GM12878 (cell line): ENCODE measurements around the gene TNXB. TPM values are rescaled to one million over a fixed set of nuclear protein-coding genes. Genes with fewer than 3 reads are reported as not detected.

Experiments
- ATAC-seq: fragments of 200-7000 bp; cut with Tn5 transposase; 3 replicates; pipeline ENCODE4 v1.9.1; 2020; ENCODE audit warnings: mild to moderate bottlenecking, moderate library complexity
- BruUV-seq: library from RNA; stranded (reverse); fragments of 400-500 nt; replicated peaks from 2 replicates; lab custom pipeline; 2021; lab: Mats Ljungman, UMichigan
- CTCF ChIA-PET: fragments of 300-600 bp; sonication (Branson Sonifier 250); formaldehyde crosslinking; extraction: SDS; loops from one replicate; lab custom pipeline; 2021; ENCODE audit warnings: inconsistent platforms; lab: Yijun Ruan, JAX
- POLR2A ChIA-PET: fragments of 350-600 bp; formaldehyde crosslinking; extraction: SDS; loops from one replicate; lab custom pipeline; 2021; ENCODE audit warnings: inconsistent platforms; lab: Charles Lee
- RAD21 ChIA-PET: fragments of 300-600 bp; sonication (Branson Sonifier 250); formaldehyde crosslinking; loops from one replicate; lab custom pipeline; 2023; ENCODE audit warnings: antibody characterized with exemption; ENCODE audit not compliant: unreplicated experiment; lab: Charles Lee
- SMC1A ChIA-PET: fragments of 300-600 bp; sonication (Branson Sonifier 250); formaldehyde crosslinking; loops from one replicate; lab custom pipeline; 2023; ENCODE audit not compliant: unreplicated experiment, uncharacterized antibody; lab: Charles Lee
- DNase-seq: peaks from one replicate; pipeline ENCODE4 v3.0.0-alpha.2; 2011; ENCODE audit warnings: low read depth, low spot score
- FAIRE-seq: peaks from 3 replicates; lab custom pipeline; 2011; peaks lifted over from hg19 to GRCh38; lab: Jason Lieb, UNC
- H2AFZ ChIP-seq: 2 replicates; pipeline ENCODE4 v1.6.0; 2011; ENCODE audit warnings: low read depth, low read length, control low read depth; ENCODE audit not compliant: control insufficient read depth
- H3K27ac ChIP-seq: 2 replicates; pipeline ENCODE4 v1.5.1; 2011; ENCODE audit warnings: control low read depth; ENCODE audit not compliant: control insufficient read depth, insufficient read depth
- H3K27me3 ChIP-seq, 2 experiments: replicated peaks in 1 of 2; 2 replicates each; pipeline versions ENCODE4 v1.6.0 to v1.6.1; 2011; ENCODE audit warnings: low read length in 1 of 2; ENCODE audit not compliant: control insufficient read depth in 2 of 2, insufficient read depth in 2 of 2
- H3K36me3 ChIP-seq, 2 experiments: 2 replicates each; pipeline ENCODE4 v1.5.1; 2011; ENCODE audit warnings: low read length in 1 of 2; ENCODE audit not compliant: control insufficient read depth in 2 of 2, insufficient read depth in 2 of 2
- H3K4me1 ChIP-seq: 2 replicates; pipeline ENCODE4 v1.6.1; 2011; ENCODE audit warnings: mild to moderate bottlenecking, low read length, moderate library complexity, mixed read lengths; ENCODE audit not compliant: control insufficient read depth, insufficient read depth
- H3K4me2 ChIP-seq: 2 replicates; pipeline ENCODE4 v1.6.0; 2011; ENCODE audit warnings: control low read depth; ENCODE audit not compliant: control insufficient read depth, insufficient read depth
- H3K4me3 ChIP-seq: fragments of 200-600 bp; sonication (generic); 2 replicates; pipeline ENCODE4 v1.5.1; 2016
- H3K79me2 ChIP-seq: 2 replicates; pipeline ENCODE4 v1.6.0; 2011; ENCODE audit warnings: low read length; ENCODE audit not compliant: control insufficient read depth, insufficient read depth
- H3K9ac ChIP-seq: 2 replicates; pipeline ENCODE4 v1.8.0; 2011; ENCODE audit warnings: low read length, control low read depth, mixed read lengths; ENCODE audit not compliant: control insufficient read depth, insufficient read depth
- H3K9me3 ChIP-seq: replicated peaks from 3 replicates; pipeline ENCODE4 v1.5.1; 2011; ENCODE audit warnings: mild to moderate bottlenecking, low read length; ENCODE audit not compliant: control insufficient read depth, insufficient read depth
- H4K20me1 ChIP-seq: 2 replicates; pipeline ENCODE4 v1.6.0; 2011; ENCODE audit not compliant: control insufficient read depth, insufficient read depth
- CHD4 ChIP-seq: fragments of 200-600 bp; sonication (generic); IDR thresholded peaks from 2 replicates; pipeline ENCODE4 v1.6.1; 2016; ENCODE audit warnings: mild to moderate bottlenecking
- E4F1 ChIP-seq: fragments of 450-650 bp; IDR thresholded peaks from 2 replicates; pipeline ENCODE4 v1.6.1; 2018; ENCODE audit warnings: borderline replicate concordance, mild to moderate bottlenecking; ENCODE audit not compliant: partially characterized antibody
- ETV6 ChIP-seq, 2 experiments: fragments of 450-650 bp in 1 of 2; IDR thresholded peaks in 1 of 2; conservative IDR thresholded peaks in 1 of 2; 2 replicates each; pipeline ENCODE4 v1.6.1; 2014; ENCODE audit warnings: antibody characterized with exemption in 1 of 2, borderline replicate concordance in 1 of 2, low read depth in 1 of 2, mild to moderate bottlenecking in 1 of 2, moderate library complexity in 1 of 2
- SUZ12 ChIP-seq: fragments of 200-600 bp; sonication (generic); IDR thresholded peaks from one replicate; pipeline ENCODE4 v1.6.1; 2018; ENCODE audit warnings: antibody characterized with exemption, mild to moderate bottlenecking; ENCODE audit not compliant: unreplicated experiment
- WGBS: methylation state at CpG from one replicate; pipeline ENCODE4 v1.1.6; 2016; ENCODE audit warnings: low lambda C conversion rate; ENCODE audit not compliant: insufficient replicate concordance, insufficient coverage; ENCODE audit errors: missing lambda C conversion rate; 5-methylcytosine and 5-hydroxymethylcytosine counted together
- in situ Hi-C: fragments of 300-500 bp; cut with MboI; formaldehyde crosslinking; loops from 9 replicates; pipeline ENCODE4 v1.14.3; 2018; ENCODE audit warnings: mixed read lengths
- intact Hi-C: fragments of 100-400 bp; cut with micrococcal nuclease; formaldehyde crosslinking; loops from one replicate; pipeline ENCODE4 v1.14.2; 2022; ENCODE audit not compliant: unreplicated experiment
- polyA plus RNA-seq, 11 experiments: library from polyadenylated mRNA; depleted of rRNA in 4 of 11; unstranded in 6 of 11; stranded (reverse) in 5 of 11; fragments of >200 nt; fragmentation: Nextera tagmentation in 4 of 11; fragmentation: Illumina TruSeq in 1 of 11; extraction: Ambion mirVana in 4 of 11; extraction: Trizol in 1 of 11; gene quantifications; 1 replicate in 1 of 11; 2 replicates in 10 of 11; pipeline versions ENCODE4 v1.2.1 to v1.2.3, GENCODE V29; 2011 to 2016; ENCODE audit warnings: inconsistent platforms in 2 of 11, missing spikeins in 2 of 11, low read depth in 1 of 11
- total RNA-seq, 4 experiments: library from RNA; depleted of rRNA in 3 of 4; stranded (reverse); fragments of >200 nt in 3 of 4; fragmentation: Illumina TruSeq in 1 of 4; extraction: Trizol in 1 of 4; gene quantifications; 2 replicates each; pipeline versions ENCODE4 v1.2.1 to v1.2.3, GENCODE V29; 2013 to 2021
- TF ChIP-seq, protein P1 (sequence below), 3 experiments: IDR thresholded peaks in 2 of 3; conservative IDR thresholded peaks in 1 of 3; 2 replicates each; pipeline ENCODE4 v1.5.1; 2011; ENCODE audit warnings: low read depth in 3 of 3, low read length in 3 of 3, mild to moderate bottlenecking in 3 of 3, control low read depth in 2 of 3, moderate library complexity in 2 of 3, inconsistent platforms in 1 of 3, mixed read lengths in 1 of 3; ENCODE audit not compliant: control insufficient read depth in 2 of 3, insufficient read depth in 1 of 3; ENCODE audit errors: extremely low read depth in 1 of 3

The TNXB gene
- total and polyA plus RNA-seq, 10 of the 15 experiments (the other 5 are each of a cell fraction or from before 2014, with no cell fraction given), result 0.03 to 2.5 (median 0.68) TPM; not detected in 2

DNA sequence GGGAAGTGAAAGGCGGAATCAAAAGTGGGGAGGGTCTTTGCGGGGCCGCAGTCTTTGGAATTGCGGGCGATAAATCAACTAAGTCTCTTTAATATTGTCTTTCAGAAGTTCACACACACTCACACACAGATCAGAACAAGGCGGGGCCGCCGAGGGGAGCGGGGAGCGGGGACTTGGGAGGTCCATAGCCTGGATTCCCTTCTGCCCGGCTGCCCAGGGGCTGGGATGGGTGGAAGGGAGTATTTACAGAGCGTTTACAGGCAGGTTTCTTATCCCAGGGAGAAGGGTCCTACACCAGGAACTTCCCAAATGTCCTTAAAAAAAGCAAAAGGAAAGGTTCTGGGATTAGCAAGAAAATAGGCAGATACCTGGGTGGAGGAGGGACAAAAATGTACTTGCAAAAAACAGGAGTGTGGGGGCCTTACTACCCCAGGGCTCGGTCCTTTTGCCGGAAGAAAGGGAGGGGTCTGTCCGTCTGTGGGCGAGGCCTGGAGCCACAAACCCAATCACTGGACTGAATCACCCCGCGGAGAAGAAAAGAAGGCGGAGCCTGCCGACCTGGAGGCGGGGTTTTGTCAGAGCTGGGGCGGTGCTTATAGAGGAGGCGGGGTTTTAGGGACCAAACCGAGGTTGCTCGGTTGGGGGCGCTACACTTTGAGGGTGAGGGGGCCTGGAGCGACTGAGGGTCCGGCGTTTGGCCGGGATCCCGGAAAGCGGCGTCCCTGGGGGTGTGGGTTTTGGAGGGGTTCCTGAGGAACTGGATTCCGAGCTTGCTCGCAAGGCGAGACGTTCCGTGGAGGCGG lies 39.4 kb upstream of the TNXB start:
- Histone ChIP-seq H3K4me3 (no peak overlapping the region), H3K27me3 (peaks cover 9 to 12% of the 10 kb centered on the region in 2 experiments), H3K9me3 (no peaks in the 10 kb centered on the region; the same call in 2 of the 3 replicates), H3K79me2 (no peaks in the 10 kb centered on the region), H4K20me1 (no peaks in the 10 kb centered on the region), H2AFZ (no peak overlapping the region), H3K27ac (no peak overlapping the region), H3K9ac (no peak overlapping the region), H3K4me2 (peak overlapping the region; percentile 13; the same call in 1 of the 2 replicates), H3K36me3 (no peaks in the 10 kb centered on the region), H3K4me1 (no peaks in the 10 kb centered on the region)
- WGBS, result 41% methylated on average over 39 of the region's 39 CpGs
- RAD21 ChIA-PET, result no interaction called here
- in situ Hi-C loops, result no loop called here
- no peak for FAIRE-seq
- TF ChIP-seq CHD4 (no peak), ETV6 (conservative IDR thresholded peaks at IDR 0.05 in 1 of 2, IDR thresholded peaks at IDR 0.05 in 1 of 2; ENCODE audit: borderline replicate concordance in 1 of 2, low read depth in 1 of 2) (no peak), SUZ12 (no peak), E4F1 (no peak)
- TF ChIP-seq, protein P1, sequence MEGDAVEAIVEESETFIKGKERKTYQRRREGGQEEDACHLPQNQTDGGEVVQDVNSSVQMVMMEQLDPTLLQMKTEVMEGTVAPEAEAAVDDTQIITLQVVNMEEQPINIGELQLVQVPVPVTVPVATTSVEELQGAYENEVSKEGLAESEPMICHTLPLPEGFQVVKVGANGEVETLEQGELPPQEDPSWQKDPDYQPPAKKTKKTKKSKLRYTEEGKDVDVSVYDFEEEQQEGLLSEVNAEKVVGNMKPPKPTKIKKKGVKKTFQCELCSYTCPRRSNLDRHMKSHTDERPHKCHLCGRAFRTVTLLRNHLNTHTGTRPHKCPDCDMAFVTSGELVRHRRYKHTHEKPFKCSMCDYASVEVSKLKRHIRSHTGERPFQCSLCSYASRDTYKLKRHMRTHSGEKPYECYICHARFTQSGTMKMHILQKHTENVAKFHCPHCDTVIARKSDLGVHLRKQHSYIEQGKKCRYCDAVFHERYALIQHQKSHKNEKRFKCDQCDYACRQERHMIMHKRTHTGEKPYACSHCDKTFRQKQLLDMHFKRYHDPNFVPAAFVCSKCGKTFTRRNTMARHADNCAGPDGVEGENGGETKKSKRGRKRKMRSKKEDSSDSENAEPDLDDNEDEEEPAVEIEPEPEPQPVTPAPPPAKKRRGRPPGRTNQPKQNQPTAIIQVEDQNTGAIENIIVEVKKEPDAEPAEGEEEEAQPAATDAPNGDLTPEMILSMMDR (IDR thresholded peaks at IDR 0.05 in 2 of 3, conservative IDR thresholded peaks at IDR 0.05 in 1 of 3; ENCODE audit: control insufficient read depth in 2 of 3, extremely low read depth in 1 of 3, insufficient read depth in 1 of 3, low read depth in 3 of 3, low read length in 3 of 3), result 0 out of 6 replicates have a peak, but pooled peaks of 1 of the 3 experiments have one; percentile 10
- CTCF ChIA-PET, result no interaction called here
- POLR2A ChIA-PET, result no interaction called here
- no peak for DNase-seq
- ATAC-seq, result 0 out of 3 replicates have a peak, but pooled peaks have one; percentile 32
- BruUV-seq, result no TSS peak
- SMC1A ChIA-PET, result no interaction called here
- intact Hi-C loops, result no loop called here
